HG02885 (cell line): ENCODE results near the gene CELF2.

ENCODE experiments used
- ATAC-seq: cut with Tn5 transposase; IDR thresholded peaks from one replicate; pipeline ENCODE4 v1.9.1; 2021; ENCODE audit warnings: mild to moderate bottlenecking; ENCODE audit not compliant: unreplicated experiment, poor library complexity

The CELF2 gene

GRCh38 chr10:11303361-11304170 is 285.9 kb downstream of the CELF2 start:
- no peak for ATAC-seq

GRCh38 chr10:11304906-11305585 is 287.4 kb downstream of the CELF2 start:
- ATAC-seq = no peak

- ATAC-seq = no peak
Observed at GRCh38 chr10:11305825-11306593, 288.3 kb downstream of the CELF2 start.

- no peak for ATAC-seq
Observed at GRCh38 chr10:11307004-11307403, 289.3 kb downstream of the CELF2 start.

GRCh38 chr10:11307937-11308336 is 290.3 kb downstream of the CELF2 start:
- no peak for ATAC-seq

- ATAC-seq = no peak
Observed at GRCh38 chr10:11311027-11311426, 293.4 kb downstream of the CELF2 start.

GRCh38 chr10:11313463-11313862 is 295.8 kb downstream of the CELF2 start:
- no peak for ATAC-seq

- no peak for ATAC-seq
Observed at GRCh38 chr10:11317936-11318670, 300.4 kb downstream of the CELF2 start.

- no peak for ATAC-seq
Observed at GRCh38 chr10:11318826-11319598, 301.3 kb downstream of the CELF2 start.

- no peak for ATAC-seq
Observed at GRCh38 chr10:11319990-11320602, 302.4 kb downstream of the CELF2 start.

- ATAC-seq = no peak
Observed at GRCh38 chr10:11320809-11321520, 303.3 kb downstream of the CELF2 start.

GRCh38 chr10:11322698-11323097 is 305.0 kb downstream of the CELF2 start:
- ATAC-seq = peak; percentile 42

GRCh38 chr10:11324761-11325321 is 307.2 kb downstream of the CELF2 start:
- no peak for ATAC-seq

GRCh38 chr10:11325817-11326216 is 308.1 kb downstream of the CELF2 start:
- ATAC-seq = no peak

GRCh38 chr10:11326241-11326640 is 308.6 kb downstream of the CELF2 start:
- no peak for ATAC-seq

GRCh38 chr10:11326913-11327616 is 309.4 kb downstream of the CELF2 start:
- no peak for ATAC-seq

GRCh38 chr10:11328264-11329061 is 310.8 kb downstream of the CELF2 start:
- no peak for ATAC-seq
